Measurements from ENCODE around the gene KRTAP10-5.

Gene KRTAP10-5

GRCh38 chr21:44549525-44550211 lies 30.7 kb downstream of the KRTAP10-5 start:
- no peak for DNase-seq (ENCODE audit: low spot score)

GRCh38 chr21:44548922-44549321 lies 31.5 kb downstream of the KRTAP10-5 start:
- DNase-seq (ENCODE audit: low spot score): no peak

GRCh38 chr21:44548381-44548780 lies 32.0 kb downstream of the KRTAP10-5 start:
- DNase-seq (ENCODE audit: low spot score): no peak

DNA sequence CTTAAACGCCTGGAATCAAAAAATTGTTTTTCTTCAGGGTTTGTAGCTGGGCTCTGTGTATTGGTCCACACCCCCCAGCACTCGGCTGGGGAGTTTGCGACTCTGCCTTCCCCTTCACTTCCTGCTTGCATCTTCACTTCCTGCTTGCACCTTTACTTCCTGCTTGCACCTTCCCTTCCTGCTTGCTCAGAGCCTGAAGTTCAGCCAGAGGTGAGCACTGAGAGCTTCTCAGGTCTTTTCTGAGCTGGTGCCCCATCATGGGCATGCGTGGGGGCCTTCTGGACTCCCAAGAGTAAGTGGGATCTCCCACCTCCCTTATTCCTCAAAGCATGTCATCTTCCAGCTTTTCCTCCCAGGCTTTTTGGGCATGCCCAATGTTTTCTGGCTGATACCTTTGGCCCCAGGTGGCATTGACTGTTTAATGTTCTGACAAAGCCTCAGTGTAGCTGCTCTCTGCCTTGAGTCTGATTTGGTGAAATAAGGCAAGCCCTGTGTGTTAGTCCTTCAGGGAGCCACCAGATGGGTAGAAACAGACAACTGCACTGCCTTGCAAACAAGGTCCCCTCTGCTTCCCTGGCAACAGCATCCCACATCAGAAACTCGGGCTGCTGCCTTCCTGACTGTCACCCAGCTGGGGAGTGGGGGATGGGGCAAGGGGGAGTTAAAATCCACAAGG lies 32.6 kb downstream of the KRTAP10-5 start:
- DNase-seq (ENCODE audit: low spot score): no peak

DNA sequence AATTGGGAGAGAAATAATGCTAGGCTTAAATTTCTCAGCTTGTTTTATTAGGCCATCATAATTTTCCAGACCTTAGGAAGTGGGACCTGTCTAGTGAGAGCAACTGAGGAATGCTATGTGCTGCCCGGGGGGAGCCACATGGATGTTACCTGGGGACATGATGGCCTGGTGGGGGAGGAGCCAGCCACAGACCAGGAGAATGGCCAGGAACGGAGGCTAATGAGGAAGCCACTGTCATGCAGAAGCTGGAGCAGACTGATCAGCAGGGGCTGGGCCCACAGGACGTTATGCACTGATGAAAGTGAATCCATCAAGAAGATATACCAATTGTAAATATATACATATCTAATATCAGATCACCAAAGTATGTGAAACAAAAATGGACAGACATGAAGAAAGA lies 35.8 kb downstream of the KRTAP10-5 start:
- DNase-seq (ENCODE audit: low spot score): no peak

- no peak for DNase-seq (ENCODE audit: low spot score)
These were observed 37.7 kb downstream of the KRTAP10-5 start for GRCh38 chr21:44542716-44543115.

DNA sequence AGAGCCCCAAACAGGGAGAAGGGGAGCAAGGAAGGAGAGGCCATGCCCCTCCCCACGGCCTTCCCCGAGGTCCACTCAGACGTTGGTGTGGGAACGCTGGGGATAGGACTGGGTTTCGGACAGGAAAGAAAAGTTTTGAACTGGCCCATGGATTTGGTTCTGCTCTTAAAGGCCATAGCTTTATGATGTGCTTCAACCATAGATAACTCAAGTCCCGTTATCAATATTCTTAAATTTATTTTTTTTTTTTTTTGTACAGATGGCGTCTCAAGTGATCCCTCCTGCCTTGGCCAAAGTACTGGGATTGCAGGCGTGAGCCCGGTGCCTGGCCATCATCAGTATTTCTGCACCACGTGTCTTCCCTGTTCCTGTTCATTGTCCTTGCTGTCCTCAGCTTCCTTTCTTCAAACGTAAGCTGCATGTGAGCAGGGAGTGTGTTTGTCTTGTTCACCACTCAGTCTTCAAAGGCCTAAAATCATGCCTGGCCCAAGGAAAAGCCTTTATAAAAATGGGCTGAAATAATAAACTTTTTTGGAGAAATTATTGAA lies 39.6 kb downstream of the KRTAP10-5 start:
- no peak for DNase-seq (ENCODE audit: low spot score)

GRCh38 chr21:44539991-44540666 lies 40.3 kb downstream of the KRTAP10-5 start, which contains the start of gene KRTAP10-1:
Gene KRTAP10-1 (minus strand): TSS chr21:44540195. CDS start chr21:44540150, 45 bp downstream.
- DNase-seq (ENCODE audit: low spot score): no peak

DNA sequence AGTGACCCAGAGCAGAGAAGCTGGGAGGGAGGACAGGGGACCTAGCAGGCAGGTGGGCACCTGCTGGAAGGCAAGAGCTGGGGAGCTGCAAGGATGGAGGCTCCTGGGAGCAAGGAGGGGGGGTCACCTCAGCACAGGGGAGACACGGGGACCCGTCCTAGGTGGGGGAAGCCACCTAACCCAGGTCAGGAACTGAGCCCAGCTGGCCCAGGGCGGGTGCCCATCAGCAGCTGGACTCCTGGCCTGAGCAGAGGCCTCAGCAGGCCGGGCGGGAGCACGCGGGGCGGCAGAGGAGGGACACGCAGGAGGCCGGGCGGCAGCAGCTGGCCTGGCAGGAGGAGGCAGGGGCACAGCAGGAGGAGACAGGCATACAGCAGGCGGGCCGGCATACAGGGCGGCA lies 41.4 kb downstream of the KRTAP10-5 start:
- no peak for DNase-seq (ENCODE audit: low spot score)

DNA sequence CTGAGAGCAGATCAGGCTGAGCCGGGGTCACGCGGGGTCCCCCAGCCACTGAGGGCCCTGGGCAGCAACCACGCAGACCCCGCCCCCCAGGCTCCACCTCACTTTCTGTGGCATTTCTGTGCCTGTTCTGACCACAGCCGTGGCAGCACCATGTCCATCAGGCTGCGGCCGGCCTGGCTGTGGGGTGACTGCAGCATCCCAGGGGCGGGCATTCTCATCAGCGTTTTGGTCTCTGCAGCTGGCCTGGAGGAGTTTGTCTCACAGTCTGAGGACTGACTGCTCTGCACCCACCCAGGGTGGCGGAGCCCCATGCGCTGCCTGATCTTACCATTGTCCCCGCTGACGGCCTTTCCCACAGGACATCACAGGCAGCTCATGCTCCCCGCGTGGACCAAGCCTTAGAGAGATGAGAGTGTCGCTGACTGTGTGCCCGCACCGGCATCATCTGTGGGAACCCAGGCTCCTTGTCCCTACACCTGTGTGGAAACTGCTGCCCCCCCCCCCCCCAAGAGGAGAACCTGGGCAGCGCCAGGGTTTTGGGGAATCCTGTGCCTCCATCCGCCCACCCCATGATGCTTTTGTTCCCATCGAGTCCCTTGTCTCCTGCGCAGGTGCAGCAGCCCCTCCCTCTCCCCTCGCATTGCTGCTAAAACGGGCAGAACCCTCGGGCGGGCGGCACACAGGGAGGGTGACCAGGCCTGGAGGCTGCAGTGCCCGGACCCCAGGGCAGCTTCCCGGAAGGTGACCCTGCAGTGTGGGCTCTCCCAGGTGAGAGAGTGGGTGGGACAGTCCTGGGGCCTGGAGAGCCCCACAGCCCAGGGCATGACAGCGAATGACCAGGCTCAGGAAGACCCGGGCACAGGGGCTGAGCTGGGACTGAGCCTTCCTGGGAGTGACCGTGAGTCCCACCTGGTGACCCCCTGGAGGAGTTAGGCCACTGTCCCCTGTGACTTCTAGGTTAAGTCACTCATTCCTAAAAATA lies 42.2 kb downstream of the KRTAP10-5 start:
- no peak for DNase-seq (ENCODE audit: low spot score)

DNA sequence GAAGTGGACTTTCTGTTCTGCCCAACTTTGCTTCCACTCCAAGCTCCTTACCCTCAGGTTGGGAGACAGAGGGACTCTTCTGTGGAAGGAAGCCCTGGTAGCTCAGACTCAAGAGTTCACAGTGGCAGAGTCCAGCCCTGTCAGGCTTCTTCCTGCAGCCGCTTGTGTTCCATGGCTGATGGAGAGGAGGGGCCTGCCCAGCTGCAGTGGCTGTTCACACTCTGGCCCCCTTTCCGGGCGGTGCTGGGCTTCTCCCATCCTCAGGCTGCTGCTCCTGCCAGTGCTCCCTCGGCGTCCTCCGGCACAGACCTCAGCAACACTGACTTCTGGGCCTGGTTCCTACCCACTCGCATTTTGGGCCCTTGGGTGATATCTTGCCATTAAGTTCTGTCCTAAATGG lies 44.4 kb downstream of the KRTAP10-5 start:
- DNase-seq (ENCODE audit: low spot score): no peak

DNA sequence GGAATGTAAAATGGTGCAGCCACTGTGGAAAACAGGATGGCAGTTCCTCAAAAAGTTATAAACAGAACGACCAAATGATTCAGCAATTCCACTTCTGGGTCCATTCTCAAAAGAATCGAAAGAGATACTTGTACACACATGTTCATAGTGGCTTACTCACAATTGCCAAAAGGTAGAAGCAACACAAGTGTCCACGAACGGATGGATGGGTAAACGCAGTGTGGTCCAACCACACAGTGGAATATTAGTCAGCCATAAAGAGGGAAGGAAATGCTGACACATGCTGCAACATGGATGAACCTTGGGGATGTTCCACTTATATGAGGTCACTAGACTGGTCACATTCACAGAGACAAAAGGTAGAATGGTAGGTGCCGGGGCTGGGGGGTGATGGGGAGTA lies 45.7 kb downstream of the KRTAP10-5 start:
- no peak for DNase-seq (ENCODE audit: low spot score)

DNA sequence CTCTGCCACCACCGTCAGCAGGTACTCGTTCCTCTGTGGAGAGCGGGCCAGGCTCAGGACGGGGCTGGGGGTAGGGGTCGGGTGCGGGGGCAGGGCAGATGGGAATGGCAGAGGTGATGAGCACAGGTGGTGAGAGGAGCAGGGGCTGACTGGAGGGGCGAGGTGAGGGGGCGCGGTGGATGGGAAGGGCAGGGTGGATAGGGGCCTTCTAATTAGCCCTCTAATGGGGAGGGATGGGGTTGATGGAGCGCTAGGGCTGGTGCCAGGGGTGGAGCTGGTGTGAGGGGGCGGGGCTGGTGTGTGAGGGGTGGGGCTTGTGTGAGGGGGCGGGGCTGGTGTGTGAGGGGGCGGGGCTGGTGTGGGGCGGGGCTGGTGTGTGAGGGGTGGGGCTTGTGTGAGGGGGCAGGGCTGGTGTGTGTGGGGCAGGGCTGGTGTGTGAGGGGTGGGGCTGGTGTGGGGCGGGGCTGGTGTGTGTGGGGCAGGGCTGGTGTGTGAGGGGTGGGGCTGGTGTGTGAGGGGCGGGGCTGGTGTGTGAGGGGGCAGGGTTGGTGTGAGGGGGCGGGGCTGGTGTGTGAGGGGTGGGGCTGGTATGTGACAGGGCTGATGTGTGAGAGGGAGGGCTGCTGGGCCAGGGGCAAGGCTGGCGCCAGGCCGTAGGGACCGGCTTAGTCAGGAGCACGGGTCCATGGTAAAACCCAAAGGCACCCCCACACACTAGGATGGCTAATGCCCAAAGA lies 46.3 kb downstream of the KRTAP10-5 start:
- no peak for DNase-seq (ENCODE audit: low spot score)

GRCh38 chr21:44533121-44533890 lies 47.1 kb downstream of the KRTAP10-5 start:
- no peak for DNase-seq (ENCODE audit: low spot score)

- DNase-seq (ENCODE audit: low spot score): no peak
These were observed 47.7 kb downstream of the KRTAP10-5 start for GRCh38 chr21:44532712-44533111.

DNA sequence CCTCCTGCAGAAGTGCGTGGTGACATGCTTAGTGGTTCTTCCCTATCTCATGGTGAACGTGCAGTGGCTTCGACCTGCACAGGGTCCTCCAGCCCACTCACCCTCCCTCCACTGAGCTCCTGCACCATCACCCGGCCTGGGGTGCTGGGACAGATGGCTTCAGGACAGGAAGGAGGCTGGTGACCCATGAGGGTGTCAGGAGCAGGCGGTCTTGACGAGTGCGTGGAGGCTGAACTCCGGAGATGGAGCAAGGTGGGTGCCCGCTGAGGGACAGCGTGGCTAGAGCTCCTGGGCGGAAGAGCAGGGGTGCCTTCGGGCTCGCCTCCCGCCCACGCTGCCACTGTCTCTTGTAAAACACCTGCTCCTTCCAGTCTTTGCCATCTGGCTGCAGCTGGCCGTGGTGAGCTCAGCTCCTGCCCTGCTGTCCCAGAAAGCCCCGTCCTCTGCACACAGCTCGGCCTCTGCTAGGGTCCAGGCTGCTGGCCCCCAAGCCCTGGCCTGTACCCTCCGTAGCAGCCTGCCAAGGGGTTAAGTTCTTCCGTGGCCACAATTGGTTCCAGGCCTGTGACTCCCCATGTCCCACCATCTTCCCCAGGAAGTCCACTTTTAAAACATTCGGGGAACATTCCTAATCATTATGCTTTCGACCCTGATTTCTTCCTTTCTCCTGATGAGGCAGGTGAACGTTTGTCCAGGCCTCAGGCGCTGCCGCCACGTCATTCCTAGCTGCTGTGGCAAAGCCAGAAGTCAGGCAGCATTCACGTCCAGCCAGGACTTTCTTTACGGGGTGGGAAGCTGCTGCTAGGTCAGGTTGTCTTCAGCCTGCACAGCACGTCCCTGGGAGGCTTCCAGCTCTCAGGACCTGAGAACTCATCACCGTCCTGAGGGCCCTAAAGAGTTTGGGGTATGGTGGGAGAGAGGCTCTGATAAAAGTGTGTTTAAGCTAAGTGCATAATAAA lies 48.5 kb downstream of the KRTAP10-5 start:
- DNase-seq (ENCODE audit: low spot score): no peak

DNA sequence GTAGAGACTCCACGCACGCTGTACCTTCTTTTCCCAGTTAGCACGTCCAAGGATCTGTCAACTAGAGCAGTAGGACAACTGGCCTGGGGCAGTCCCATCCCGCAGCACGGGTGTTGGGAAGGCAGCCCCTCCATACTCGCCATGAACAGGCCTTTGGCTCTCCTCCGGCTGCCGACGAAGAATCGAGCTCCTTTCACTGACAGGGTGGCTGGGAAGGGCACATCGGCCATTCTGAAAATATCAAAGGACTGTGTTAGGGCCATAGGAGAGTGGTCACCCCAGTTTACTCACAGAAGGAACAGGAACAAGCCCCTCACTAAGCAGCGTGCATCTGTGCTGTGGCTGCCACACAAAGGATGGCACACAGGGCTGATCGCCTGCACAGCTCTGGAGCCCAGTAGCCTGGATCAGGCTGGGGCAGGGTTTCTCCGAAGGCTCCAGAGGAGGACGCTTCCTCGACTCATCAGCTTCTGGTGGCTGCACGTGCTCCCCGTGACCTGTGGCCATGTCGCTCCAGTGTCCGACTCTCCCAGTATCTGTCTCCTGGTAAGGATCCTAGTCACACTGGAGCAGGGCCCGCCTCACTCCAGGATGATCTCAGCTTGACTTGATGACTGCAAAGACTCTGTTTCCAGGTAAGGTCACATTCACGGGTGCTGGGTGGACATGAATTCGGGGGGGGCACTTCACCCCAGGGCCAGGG lies 49.4 kb downstream of the KRTAP10-5 start:
- no peak for DNase-seq (ENCODE audit: low spot score)

DNA sequence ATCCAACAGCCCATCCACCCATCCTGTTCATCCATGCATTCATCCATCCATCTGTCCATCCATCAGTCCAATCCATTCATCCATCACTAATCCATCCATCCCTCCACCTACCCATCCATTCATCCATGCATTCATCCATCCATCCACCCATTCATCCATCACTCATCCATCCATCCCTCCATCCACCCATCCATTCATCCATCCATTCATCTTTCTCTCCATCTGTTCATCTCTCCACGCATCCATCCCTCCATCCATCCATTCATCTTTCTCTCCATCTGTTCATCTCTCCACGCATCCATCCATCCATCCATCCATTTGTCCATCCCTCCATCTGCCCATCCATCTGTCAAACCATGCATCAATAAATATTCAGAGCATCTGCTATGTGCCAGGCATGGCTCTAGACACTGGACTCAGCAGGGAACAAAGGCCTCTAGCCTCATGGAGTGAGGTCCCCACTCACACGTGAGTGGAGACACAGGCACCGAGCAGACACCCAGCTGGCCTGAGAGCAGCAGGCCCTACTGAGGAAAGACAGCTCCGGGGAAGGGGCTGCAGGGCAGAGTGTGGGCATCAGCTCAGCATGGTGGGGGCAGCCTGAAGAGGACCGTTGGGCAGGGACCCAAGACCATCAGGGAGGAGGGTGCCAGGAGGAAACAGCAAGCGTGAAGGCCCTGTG lies 50.0 kb downstream of the KRTAP10-5 start:
- no peak for DNase-seq (ENCODE audit: low spot score)
